HG02970 (cell line): ENCODE results near the gene WFIKKN2.
"Not testable (repeated sequence)": the region's sequence is repeated elsewhere in the genome, so short reads cannot be mapped to it uniquely, and the experiment has no call there.

Source experiments
- ATAC-seq: cut with Tn5 transposase; IDR thresholded peaks from one replicate; pipeline ENCODE4 v1.9.1; 2021; ENCODE audit warnings: mild to moderate bottlenecking, moderate library complexity, moderate number of reproducible peaks; ENCODE audit not compliant: unreplicated experiment, low FRiP score

WFIKKN2 gene

GRCh38 chr17:50835301-50836234, at the start of gene WFIKKN2:
TSS of gene WFIKKN2 (plus strand) at chr17:50835586. CDS start at chr17:50835938, 352 bp downstream.
- ATAC-seq: no peak

- ATAC-seq: no peak
Measured at GRCh38 chr17:50785946-50786570, 49.3 kb upstream of the WFIKKN2 start.

- no peak for ATAC-seq
Measured at GRCh38 chr17:50787106-50787505, 48.3 kb upstream of the WFIKKN2 start.

GRCh38 chr17:50790618-50791017, 44.8 kb upstream of the WFIKKN2 start:
- ATAC-seq: no peak

- ATAC-seq: no peak
Measured at GRCh38 chr17:50792132-50792531, 43.3 kb upstream of the WFIKKN2 start.

- no peak for ATAC-seq
Measured at GRCh38 chr17:50793007-50793406, 42.4 kb upstream of the WFIKKN2 start.

GRCh38 chr17:50794361-50794760, 41.0 kb upstream of the WFIKKN2 start:
- ATAC-seq: no peak

GRCh38 chr17:50797135-50797810, 38.1 kb upstream of the WFIKKN2 start:
- no peak for ATAC-seq

GRCh38 chr17:50798424-50799288, 36.7 kb upstream of the WFIKKN2 start:
- ATAC-seq: no peak

GRCh38 chr17:50799582-50799981, 35.8 kb upstream of the WFIKKN2 start:
- ATAC-seq: no peak

GRCh38 chr17:50800196-50800700, 35.1 kb upstream of the WFIKKN2 start:
- no peak for ATAC-seq

GRCh38 chr17:50802609-50803571, 32.5 kb upstream of the WFIKKN2 start:
- ATAC-seq: no peak

- ATAC-seq: no peak
Measured at GRCh38 chr17:50803676-50804075, 31.7 kb upstream of the WFIKKN2 start.

GRCh38 chr17:50804749-50805475, 30.5 kb upstream of the WFIKKN2 start:
- ATAC-seq: not testable (repeated sequence)

- ATAC-seq: no peak
Measured at GRCh38 chr17:50805486-50805885, 29.9 kb upstream of the WFIKKN2 start.

- no peak for ATAC-seq
Measured at GRCh38 chr17:50806141-50806643, 29.2 kb upstream of the WFIKKN2 start.

- no peak for ATAC-seq
Measured at GRCh38 chr17:50807009-50807408, 28.4 kb upstream of the WFIKKN2 start.

GRCh38 chr17:50807675-50808074, 27.7 kb upstream of the WFIKKN2 start:
- no peak for ATAC-seq
